ENCODE results near the gene MAVS.

MAVS gene

GRCh38 chr20:3803854-3804253 is 42.8 kb upstream of the MAVS start:
- Histone ChIP-seq H3K9ac (ENCODE audit: low read depth, low read length) (no peak overlapping the region), H3K9me3 (ENCODE audit: insufficient read depth, low read depth, low read length) (no peaks in the 10 kb centered on the region), H3K4me3 (ENCODE audit: low read length) (no peak overlapping the region), H3K4me1 (ENCODE audit: insufficient read depth, low read length) (peaks cover 16% of the 10 kb centered on the region; the same call in 1 of the 2 replicates), H3K27me3 (ENCODE audit: insufficient read depth, low read length) (no peaks in the 10 kb centered on the region), H3K27ac (ENCODE audit: low read length) (no peak overlapping the region), H3K36me3 (ENCODE audit: insufficient read depth, low read depth, low read length) (peaks cover 56% of the 10 kb centered on the region)

- peaks cover 12% of the 10 kb centered on the region; the same call in 1 of the 2 replicates for H3K4me1 ChIP-seq (ENCODE audit: insufficient read depth, low read length)
- H3K4me3 ChIP-seq (ENCODE audit: low read length) = no peak overlapping the region
- no peaks in the 10 kb centered on the region for H3K27me3 ChIP-seq (ENCODE audit: insufficient read depth, low read length)
- no peaks in the 10 kb centered on the region for H3K9me3 ChIP-seq (ENCODE audit: insufficient read depth, low read depth, low read length)
- H3K36me3 ChIP-seq (ENCODE audit: insufficient read depth, low read depth, low read length) = peaks cover 56% of the 10 kb centered on the region
- H3K27ac ChIP-seq (ENCODE audit: low read length) = no peak overlapping the region
- H3K9ac ChIP-seq (ENCODE audit: low read depth, low read length) = no peak overlapping the region
Measured at GRCh38 chr20:3804254-3804751, 42.3 kb upstream of the MAVS start.

GRCh38 chr20:3804781-3805180 is 41.9 kb upstream of the MAVS start:
- no peak overlapping the region for H3K4me3 ChIP-seq (ENCODE audit: low read length)
- no peak overlapping the region for H3K9ac ChIP-seq (ENCODE audit: low read depth, low read length)
- H3K27me3 ChIP-seq (ENCODE audit: insufficient read depth, low read length) = no peaks in the 10 kb centered on the region
- no peaks in the 10 kb centered on the region for H3K9me3 ChIP-seq (ENCODE audit: insufficient read depth, low read depth, low read length)
- H3K36me3 ChIP-seq (ENCODE audit: insufficient read depth, low read depth, low read length) = peaks cover 56% of the 10 kb centered on the region
- no peak overlapping the region for H3K27ac ChIP-seq (ENCODE audit: low read length)
- H3K4me1 ChIP-seq (ENCODE audit: insufficient read depth, low read length) = peaks cover 11% of the 10 kb centered on the region; the same call in 1 of the 2 replicates

- H3K36me3 ChIP-seq (ENCODE audit: insufficient read depth, low read depth, low read length) = peaks cover 27% of the 10 kb centered on the region
- no peak overlapping the region for H3K27ac ChIP-seq (ENCODE audit: low read length)
- no peak overlapping the region for H3K9ac ChIP-seq (ENCODE audit: low read depth, low read length)
- no peaks in the 10 kb centered on the region for H3K9me3 ChIP-seq (ENCODE audit: insufficient read depth, low read depth, low read length)
- H3K27me3 ChIP-seq (ENCODE audit: insufficient read depth, low read length) = no peaks in the 10 kb centered on the region
- H3K4me3 ChIP-seq (ENCODE audit: low read length) = no peak overlapping the region
- peaks cover 4% of the 10 kb centered on the region; the same call in 1 of the 2 replicates for H3K4me1 ChIP-seq (ENCODE audit: insufficient read depth, low read length)
Measured at GRCh38 chr20:3808544-3808943, 38.1 kb upstream of the MAVS start.

GRCh38 chr20:3811467-3812258 is 35.0 kb upstream of the MAVS start:
- peaks cover 8% of the 10 kb centered on the region; the same call in 1 of the 2 replicates for H3K4me1 ChIP-seq (ENCODE audit: insufficient read depth, low read length)
- H3K4me3 ChIP-seq (ENCODE audit: low read length) = no peak overlapping the region
- no peaks in the 10 kb centered on the region for H3K9me3 ChIP-seq (ENCODE audit: insufficient read depth, low read depth, low read length)
- H3K9ac ChIP-seq (ENCODE audit: low read depth, low read length) = no peak overlapping the region
- no peak overlapping the region for H3K27ac ChIP-seq (ENCODE audit: low read length)
- no peaks in the 10 kb centered on the region for H3K27me3 ChIP-seq (ENCODE audit: insufficient read depth, low read length)
- no peaks in the 10 kb centered on the region for H3K36me3 ChIP-seq (ENCODE audit: insufficient read depth, low read depth, low read length)

GRCh38 chr20:3812259-3812681 is 34.4 kb upstream of the MAVS start:
- Histone ChIP-seq H3K9ac (ENCODE audit: low read depth, low read length) (no peak overlapping the region), H3K4me1 (ENCODE audit: insufficient read depth, low read length) (peaks cover 8% of the 10 kb centered on the region; the same call in 1 of the 2 replicates), H3K27ac (ENCODE audit: low read length) (no peak overlapping the region)

GRCh38 chr20:3812975-3813847 is 33.4 kb upstream of the MAVS start:
- H3K27ac ChIP-seq (ENCODE audit: low read length) = no peak overlapping the region
- H3K4me1 ChIP-seq (ENCODE audit: insufficient read depth, low read length) = peaks cover 4% of the 10 kb centered on the region; the same call in 1 of the 2 replicates
- H3K36me3 ChIP-seq (ENCODE audit: insufficient read depth, low read depth, low read length) = no peaks in the 10 kb centered on the region
- H3K9ac ChIP-seq (ENCODE audit: low read depth, low read length) = no peak overlapping the region
- no peaks in the 10 kb centered on the region for H3K9me3 ChIP-seq (ENCODE audit: insufficient read depth, low read depth, low read length)
- H3K27me3 ChIP-seq (ENCODE audit: insufficient read depth, low read length) = no peaks in the 10 kb centered on the region
- H3K4me3 ChIP-seq (ENCODE audit: low read length) = no peak overlapping the region

More at GRCh38 chr20:3812259-3812681, 34.4 kb upstream of the MAVS start:
- H3K27me3 ChIP-seq (ENCODE audit: insufficient read depth, low read length) = no peaks in the 10 kb centered on the region
- H3K4me3 ChIP-seq (ENCODE audit: low read length) = no peak overlapping the region
- H3K9me3 ChIP-seq (ENCODE audit: insufficient read depth, low read depth, low read length) = no peaks in the 10 kb centered on the region
- H3K36me3 ChIP-seq (ENCODE audit: insufficient read depth, low read depth, low read length) = no peaks in the 10 kb centered on the region

- H3K9ac ChIP-seq (ENCODE audit: low read depth, low read length) = no peak overlapping the region
- H3K4me3 ChIP-seq (ENCODE audit: low read length) = no peak overlapping the region
- H3K27ac ChIP-seq (ENCODE audit: low read length) = no peak overlapping the region
- no peaks in the 10 kb centered on the region for H3K36me3 ChIP-seq (ENCODE audit: insufficient read depth, low read depth, low read length)
- H3K9me3 ChIP-seq (ENCODE audit: insufficient read depth, low read depth, low read length) = no peaks in the 10 kb centered on the region
- peaks cover 4% of the 10 kb centered on the region; the same call in 1 of the 2 replicates for H3K4me1 ChIP-seq (ENCODE audit: insufficient read depth, low read length)
- no peaks in the 10 kb centered on the region for H3K27me3 ChIP-seq (ENCODE audit: insufficient read depth, low read length)
Measured at GRCh38 chr20:3813848-3814581, 32.6 kb upstream of the MAVS start.

- Histone ChIP-seq H3K4me1 (ENCODE audit: insufficient read depth, low read length) (peaks cover 4% of the 10 kb centered on the region; the same call in 1 of the 2 replicates), H3K27ac (ENCODE audit: low read length) (no peak overlapping the region), H3K4me3 (ENCODE audit: low read length) (no peak overlapping the region), H3K27me3 (ENCODE audit: insufficient read depth, low read length) (no peaks in the 10 kb centered on the region), H3K36me3 (ENCODE audit: insufficient read depth, low read depth, low read length) (no peaks in the 10 kb centered on the region), H3K9ac (ENCODE audit: low read depth, low read length) (no peak overlapping the region), H3K9me3 (ENCODE audit: insufficient read depth, low read depth, low read length) (no peaks in the 10 kb centered on the region)
Measured at GRCh38 chr20:3814928-3815495, 31.6 kb upstream of the MAVS start.

- Histone ChIP-seq H3K27me3 (ENCODE audit: insufficient read depth, low read length) (no peaks in the 10 kb centered on the region), H3K27ac (ENCODE audit: low read length) (no peak overlapping the region), H3K36me3 (ENCODE audit: insufficient read depth, low read depth, low read length) (no peaks in the 10 kb centered on the region), H3K9ac (ENCODE audit: low read depth, low read length) (no peak overlapping the region), H3K9me3 (ENCODE audit: insufficient read depth, low read depth, low read length) (no peaks in the 10 kb centered on the region), H3K4me3 (ENCODE audit: low read length) (no peak overlapping the region), H3K4me1 (ENCODE audit: insufficient read depth, low read length) (peaks cover 4% of the 10 kb centered on the region; the same call in 1 of the 2 replicates)
Measured at GRCh38 chr20:3815703-3816315, 30.8 kb upstream of the MAVS start.

All from iPS-20b (cell line).